HG02943 (cell line): Measurements from ENCODE around the gene ZCWPW1.
A peak's percentile ranks its signal among the peaks of the same experiment; 100 is the strongest.

Source experiments
- ATAC-seq: cut with Tn5 transposase; IDR thresholded peaks from one replicate; pipeline ENCODE4 v1.9.1; 2021; ENCODE audit warnings: mild to moderate bottlenecking, low read depth, moderate library complexity; ENCODE audit not compliant: unreplicated experiment

ZCWPW1 gene

GRCh38 chr7:100428199-100428966 lies at the start of gene ZCWPW1:
Gene ZCWPW1 (minus strand): TSS chr7:100428703. CDS start chr7:100420649, 8,054 bp downstream.
- peak; percentile 36 for ATAC-seq

GRCh38 chr7:100477871-100478267 lies 49.4 kb upstream of the ZCWPW1 start:
- no peak for ATAC-seq

- ATAC-seq = no peak
These were observed 48.7 kb upstream of the ZCWPW1 start for GRCh38 chr7:100476903-100477870.

- ATAC-seq = no peak
These were observed 47.7 kb upstream of the ZCWPW1 start for GRCh38 chr7:100476101-100476780.

GRCh38 chr7:100475549-100475948 lies 47.0 kb upstream of the ZCWPW1 start:
- ATAC-seq = no peak

GRCh38 chr7:100472854-100473499 lies 44.5 kb upstream of the ZCWPW1 start:
- no peak for ATAC-seq

- ATAC-seq = no peak
These were observed 43.8 kb upstream of the ZCWPW1 start for GRCh38 chr7:100472121-100472851.

GRCh38 chr7:100471021-100471420 lies 42.5 kb upstream of the ZCWPW1 start:
- ATAC-seq = no peak

GRCh38 chr7:100469227-100470044 lies 40.9 kb upstream of the ZCWPW1 start:
- ATAC-seq = no peak

GRCh38 chr7:100467638-100468373 lies 39.3 kb upstream of the ZCWPW1 start:
- no peak for ATAC-seq

- no peak for ATAC-seq
These were observed 38.4 kb upstream of the ZCWPW1 start for GRCh38 chr7:100466653-100467605.

- no peak for ATAC-seq
These were observed 37.3 kb upstream of the ZCWPW1 start for GRCh38 chr7:100465702-100466311.

GRCh38 chr7:100465299-100465698 lies 36.8 kb upstream of the ZCWPW1 start:
- no peak for ATAC-seq

GRCh38 chr7:100464791-100465190 lies 36.3 kb upstream of the ZCWPW1 start:
- ATAC-seq = no peak

GRCh38 chr7:100464210-100464660 lies 35.7 kb upstream of the ZCWPW1 start, which contains the start of gene SPACDR:
Gene SPACDR (minus strand): TSS chr7:100464260. CDS start chr7:100464025, 235 bp downstream.
- no peak for ATAC-seq

- no peak for ATAC-seq
These were observed 28.5 kb upstream of the ZCWPW1 start for GRCh38 chr7:100457033-100457432.
